ENCODE measurements around the gene PTPN1. TPM values are rescaled to one million over a fixed set of nuclear protein-coding genes. Genes with fewer than 3 reads are reported as not detected.

PTPN1 gene
- total RNA-seq, result 10 to 100 TPM; 20.5 to 28.8 (median 24.9) TPM

- Histone ChIP-seq H3K9me3 (no peaks in the 10 kb centered on the region), H3K27ac (peak within 1 kb of the TSS; percentile 67 to 81 (median 70)), H3K36me3 (no peaks in the 10 kb centered on the region), H3K27me3 (no peaks in the 10 kb centered on the region), H3K4me1 (peaks cover 34 to 41% of the 10 kb centered on the region in 2 donors), H3K4me3 (replicated peaks in 1 of 3) (peak within 1 kb of the TSS; percentile 87 to 98 (median 93))
- peak in 2 of 6 experiments; percentile 5 to 25 for TF ChIP-seq CTCF (IDR thresholded peaks at IDR 0.05)
- TF ChIP-seq POLR2A (IDR thresholded peaks at IDR 0.05), result peak; percentile 77 to 99
- DNase-seq, result peak; percentile 99
- WGBS, 2 donors, result 0 to 1% methylated on average over 10 to 26 of the region's 64 CpGs
- intact Hi-C loops (cut with DNase I), result loop anchor here (10.0 kb wide), 1 partner anchor 65 kb away; no protein-coding TSS in a partner anchor
Measured at GRCh38 chr20:50509923-50510705, at the start of gene PTPN1. TSS of gene PTPN1 (plus strand) at chr20:50510383. CDS start at chr20:50510528, 145 bp downstream.

- peaks cover 16 to 30% of the 10 kb centered on the region in 2 donors for H3K4me1 ChIP-seq
- no peaks in the 10 kb centered on the region for H3K9me3 ChIP-seq
- H3K27ac ChIP-seq, result peak overlapping the region in 1 of 3 donors; percentile 29
- 27 to 32% methylated on average over 5 to 7 of the region's 13 CpGs for WGBS, 2 donors
- TF ChIP-seq POLR2A (IDR thresholded peaks at IDR 0.05) (no peak), CTCF (IDR thresholded peaks at IDR 0.05) (peak; percentile 89 to 97 (median 94))
- H3K27me3 ChIP-seq, result no peaks in the 10 kb centered on the region
- intact Hi-C loops (cut with DNase I), result loop anchor here (2.0 kb wide), 1 partner anchor 272 kb away; no protein-coding TSS in a partner anchor
- H3K4me3 ChIP-seq (replicated peaks in 1 of 3), result no peak overlapping the region
- no peaks in the 10 kb centered on the region for H3K36me3 ChIP-seq
- DNase-seq, result peak; percentile 87 to 91
Measured at GRCh38 chr20:50460608-50461267, 49.4 kb upstream of the PTPN1 start.

GRCh38 chr20:50462093-50462690, 48.0 kb upstream of the PTPN1 start:
- H3K36me3 ChIP-seq, result no peaks in the 10 kb centered on the region
- 81 to 86% methylated on average over 10 of the region's 10 CpGs for WGBS, 2 donors
- intact Hi-C loops (cut with DNase I), result no loop called here
- DNase-seq, result no peak
- peaks cover 16 to 30% of the 10 kb centered on the region in 2 donors for H3K4me1 ChIP-seq
- no peaks in the 10 kb centered on the region for H3K9me3 ChIP-seq
- no peak for TF ChIP-seq CTCF (IDR thresholded peaks at IDR 0.05)
- no peak for TF ChIP-seq POLR2A (IDR thresholded peaks at IDR 0.05)
- no peaks in the 10 kb centered on the region for H3K27me3 ChIP-seq
- H3K27ac ChIP-seq, result peak overlapping the region in 2 of 3 donors; percentile 29 to 45
- H3K4me3 ChIP-seq (replicated peaks in 1 of 3), result no peak overlapping the region

GRCh38 chr20:50464026-50464724, 46.0 kb upstream of the PTPN1 start:
- H3K27ac ChIP-seq, result no peak overlapping the region
- TF ChIP-seq POLR2A (IDR thresholded peaks at IDR 0.05) (no peak), CTCF (IDR thresholded peaks at IDR 0.05) (peak; percentile 43 to 92 (median 78))
- H3K36me3 ChIP-seq, result no peaks in the 10 kb centered on the region
- peaks cover 16 to 30% of the 10 kb centered on the region in 2 donors for H3K4me1 ChIP-seq
- no peak overlapping the region for H3K4me3 ChIP-seq (replicated peaks in 1 of 3)
- no peaks in the 10 kb centered on the region for H3K27me3 ChIP-seq
- DNase-seq, result peak; percentile 58 to 60
- 21% methylated on average over 20 of the region's 21 CpGs for WGBS, 2 donors
- intact Hi-C loops (cut with DNase I), result no loop called here
- no peaks in the 10 kb centered on the region for H3K9me3 ChIP-seq

All from thyroid gland (tissue), 4 donors.